C4-2B (cell line): ENCODE measurements around the gene SLC34A3.

Experiments
- ZFX ChIP-seq: fragments of 450-650 bp; IDR thresholded peaks from 2 replicates; pipeline ENCODE4 v1.6.1; 2017
- TF ChIP-seq, protein P1 (sequence below): fragments of 450-650 bp; conservative IDR thresholded peaks from 2 replicates; pipeline ENCODE4 v1.5.1; 2017; ENCODE audit warnings: mild to moderate bottlenecking

DNA sequence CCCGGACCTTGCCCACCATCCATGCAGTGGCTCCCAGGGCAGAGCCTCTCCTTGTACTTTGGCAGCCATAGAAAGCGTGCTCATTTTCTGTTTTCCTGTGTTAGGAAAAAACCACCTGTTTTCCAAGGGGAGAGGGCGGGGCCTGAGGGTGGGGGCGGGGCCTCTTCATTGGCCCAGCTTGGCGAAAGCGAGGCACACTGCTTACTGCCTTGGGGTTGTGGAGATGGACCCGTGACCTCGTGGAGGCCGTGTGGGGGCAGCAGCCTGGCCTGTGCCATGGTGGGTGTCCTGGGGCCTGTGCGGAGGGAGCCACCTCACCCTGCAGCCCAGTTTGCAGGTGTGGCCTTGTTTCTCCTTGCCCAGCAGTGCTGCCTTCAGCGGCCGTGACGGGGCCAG lies 42.4 kb downstream of the SLC34A3 start:
- TF ChIP-seq, protein P1, sequence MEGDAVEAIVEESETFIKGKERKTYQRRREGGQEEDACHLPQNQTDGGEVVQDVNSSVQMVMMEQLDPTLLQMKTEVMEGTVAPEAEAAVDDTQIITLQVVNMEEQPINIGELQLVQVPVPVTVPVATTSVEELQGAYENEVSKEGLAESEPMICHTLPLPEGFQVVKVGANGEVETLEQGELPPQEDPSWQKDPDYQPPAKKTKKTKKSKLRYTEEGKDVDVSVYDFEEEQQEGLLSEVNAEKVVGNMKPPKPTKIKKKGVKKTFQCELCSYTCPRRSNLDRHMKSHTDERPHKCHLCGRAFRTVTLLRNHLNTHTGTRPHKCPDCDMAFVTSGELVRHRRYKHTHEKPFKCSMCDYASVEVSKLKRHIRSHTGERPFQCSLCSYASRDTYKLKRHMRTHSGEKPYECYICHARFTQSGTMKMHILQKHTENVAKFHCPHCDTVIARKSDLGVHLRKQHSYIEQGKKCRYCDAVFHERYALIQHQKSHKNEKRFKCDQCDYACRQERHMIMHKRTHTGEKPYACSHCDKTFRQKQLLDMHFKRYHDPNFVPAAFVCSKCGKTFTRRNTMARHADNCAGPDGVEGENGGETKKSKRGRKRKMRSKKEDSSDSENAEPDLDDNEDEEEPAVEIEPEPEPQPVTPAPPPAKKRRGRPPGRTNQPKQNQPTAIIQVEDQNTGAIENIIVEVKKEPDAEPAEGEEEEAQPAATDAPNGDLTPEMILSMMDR = no peak
- TF ChIP-seq ZFX = no peak
